ENCODE results near the gene STK33.

STK33 gene

GRCh38 chr11:8352103-8352875 is 241.7 kb downstream of the STK33 start:
- no peak for DNase-seq

GRCh38 chr11:8351223-8351622 is 242.8 kb downstream of the STK33 start:
- DNase-seq: no peak

- no peak for DNase-seq
These were observed 246.1 kb downstream of the STK33 start for GRCh38 chr11:8347978-8348377.

- no peak for DNase-seq
These were observed 247.8 kb downstream of the STK33 start for GRCh38 chr11:8346157-8346755.

GRCh38 chr11:8345179-8345578 is 248.8 kb downstream of the STK33 start:
- no peak for DNase-seq

- no peak for DNase-seq
These were observed 249.7 kb downstream of the STK33 start for GRCh38 chr11:8344346-8344745.

- no peak for DNase-seq
These were observed 251.0 kb downstream of the STK33 start for GRCh38 chr11:8342821-8343681.

- DNase-seq: no peak
These were observed 252.0 kb downstream of the STK33 start for GRCh38 chr11:8341996-8342395.
